IMR-90 (cell line): Measurements from ENCODE around the gene JPH3. TPM values are rescaled to one million over a fixed set of nuclear protein-coding genes. Genes with fewer than 3 reads are reported as not detected.
A peak's percentile ranks its signal among the peaks of the same experiment; 100 is the strongest.

Experiments
- ATAC-seq: fragments of 200-7000 bp; cut with Tn5 transposase; 2 replicates; pipeline ENCODE4 v1.9.1; 2020; ENCODE audit warnings: low read depth, mild to moderate bottlenecking, moderate library complexity
- BruUV-seq: library from RNA; stranded (reverse); fragments of 400-500 nt; replicated peaks from 2 replicates; lab custom pipeline; 2021; lab: Mats Ljungman, UMichigan
- CTCF ChIA-PET: fragments of 300-600 bp; formaldehyde crosslinking; extraction: SDS; loops from one replicate; lab custom pipeline; 2021; ENCODE audit warnings: antibody characterized with exemption; lab: Yijun Ruan, JAX
- POLR2A ChIA-PET: fragments of 300-600 bp; sonication (Branson Sonifier 250); formaldehyde crosslinking; loops from one replicate; lab custom pipeline; 2022; ENCODE audit warnings: antibody characterized with exemption; ENCODE audit not compliant: unreplicated experiment; lab: Charles Lee
- DNase-seq: peaks from one replicate; pipeline ENCODE4 v3.0.0; 2013
- H2AFZ ChIP-seq: replicated peaks from 2 replicates; pipeline ENCODE3; 2013; ENCODE audit warnings: low read length, mild to moderate bottlenecking; ENCODE audit not compliant: poor library complexity
- H2AK5ac ChIP-seq: 2 replicates; pipeline ENCODE4 v1.6.1; 2013; ENCODE audit warnings: low read depth, low read length, inconsistent platforms
- H2AK9ac ChIP-seq: replicated peaks from 2 replicates; pipeline ENCODE3; 2013; ENCODE audit warnings: mild to moderate bottlenecking, low read depth, low read length, moderate library complexity; ENCODE audit not compliant: poor library complexity
- H2BK120ac ChIP-seq: 2 replicates; pipeline ENCODE4 v1.6.1; 2013; ENCODE audit warnings: low read depth, low read length, inconsistent platforms
- H2BK15ac ChIP-seq: 3 replicates; pipeline ENCODE4 v1.6.1; 2013; ENCODE audit warnings: low read depth, low read length, inconsistent platforms
- H2BK20ac ChIP-seq: 2 replicates; pipeline ENCODE4 v1.6.1; 2013; ENCODE audit warnings: low read depth, mild to moderate bottlenecking, inconsistent platforms, low read length, moderate library complexity
- H2BK5ac ChIP-seq: 2 replicates; pipeline ENCODE4 v1.6.1; 2013; ENCODE audit warnings: mild to moderate bottlenecking, low read depth, low read length, inconsistent platforms; ENCODE audit not compliant: poor library complexity, severe bottlenecking
- H3K14ac ChIP-seq: replicated peaks from 2 replicates; pipeline ENCODE4 v1.6.1; 2013; ENCODE audit warnings: low read depth, low read length, inconsistent platforms
- H3K18ac ChIP-seq: 2 replicates; pipeline ENCODE4 v1.6.1; 2013; ENCODE audit warnings: low read depth, low read length, control low read depth
- H3K23ac ChIP-seq: 2 replicates; pipeline ENCODE4 v1.6.1; 2013; ENCODE audit warnings: low read depth, low read length, inconsistent platforms
- H3K27ac ChIP-seq: 2 replicates; pipeline ENCODE4 v1.5.1; 2013; ENCODE audit warnings: mild to moderate bottlenecking, control low read depth, low read length; ENCODE audit not compliant: insufficient read depth
- H3K27me3 ChIP-seq: 2 replicates; pipeline ENCODE4 v1.6.1; 2013; ENCODE audit warnings: low read length; ENCODE audit not compliant: control insufficient read depth, insufficient read depth
- H3K36me3 ChIP-seq: 2 replicates; pipeline ENCODE4 v1.6.1; 2013; ENCODE audit warnings: low read length, mixed read lengths; ENCODE audit not compliant: control insufficient read depth, insufficient read depth
- H3K4ac ChIP-seq: 2 replicates; pipeline ENCODE4 v1.6.1; 2013; ENCODE audit warnings: low read depth, low read length, inconsistent platforms
- H3K4me1 ChIP-seq: 2 replicates; pipeline ENCODE4 v1.6.1; 2013; ENCODE audit warnings: low read length, mixed read lengths; ENCODE audit not compliant: control insufficient read depth, insufficient read depth
- H3K4me2 ChIP-seq: 2 replicates; pipeline ENCODE4 v1.6.1; 2013; ENCODE audit warnings: low read depth, mild to moderate bottlenecking, control low read depth, low read length, moderate library complexity
- H3K4me3 ChIP-seq: 2 replicates; pipeline ENCODE4 v1.5.1; 2013; ENCODE audit warnings: low read depth, mild to moderate bottlenecking, control low read depth, low read length, moderate library complexity; ENCODE audit not compliant: insufficient read depth
- H3K56ac ChIP-seq: 2 replicates; pipeline ENCODE4 v1.6.1; 2013; ENCODE audit warnings: low read length, inconsistent platforms; ENCODE audit not compliant: insufficient read depth; ENCODE audit errors: extremely low read depth
- H3K79me1 ChIP-seq, 2 experiments: 2 replicates each; pipeline ENCODE4 v1.6.1; 2013; ENCODE audit warnings: low read length in 2 of 2, inconsistent platforms in 1 of 2, low read depth in 1 of 2
- H3K9ac ChIP-seq: 2 replicates; pipeline ENCODE4 v1.6.1; 2013; ENCODE audit warnings: low read depth, low read length, control low read depth
- H3K9me1 ChIP-seq: 2 replicates; pipeline ENCODE4 v1.6.1; 2013; ENCODE audit warnings: low read length, inconsistent platforms; ENCODE audit not compliant: insufficient read depth
- H3K9me3 ChIP-seq: 2 replicates; pipeline ENCODE4 v1.6.1; 2013; ENCODE audit warnings: low read length; ENCODE audit not compliant: control insufficient read depth, insufficient read depth
- H4K20me1 ChIP-seq: 2 replicates; pipeline ENCODE4 v1.6.1; 2013; ENCODE audit warnings: low read length, inconsistent platforms; ENCODE audit not compliant: insufficient read depth
- H4K5ac ChIP-seq: 2 replicates; pipeline ENCODE4 v1.6.1; 2013; ENCODE audit warnings: mild to moderate bottlenecking, low read depth, low read length, control low read depth
- H4K8ac ChIP-seq, 2 experiments: 2 replicates each; pipeline ENCODE4 v1.6.1; 2013; ENCODE audit warnings: low read depth in 2 of 2, low read length in 2 of 2, control low read depth in 1 of 2, inconsistent platforms in 1 of 2
- H4K91ac ChIP-seq: 2 replicates; pipeline ENCODE4 v1.6.1; 2013; ENCODE audit warnings: low read depth, low read length, inconsistent platforms; ENCODE audit not compliant: insufficient read depth
- BHLHE40 ChIP-seq: fragments of 150-350 bp; IDR thresholded peaks from 2 replicates; pipeline ENCODE4 v1.6.1; 2016; ENCODE audit warnings: mild to moderate bottlenecking, low read depth, low read length
- CEBPB ChIP-seq: IDR thresholded peaks from 2 replicates; pipeline ENCODE4 v1.6.1; 2012; ENCODE audit warnings: low read depth, low read length, improper control_type of control experiment
- CHD1 ChIP-seq: IDR thresholded peaks from 2 replicates; pipeline ENCODE4 v1.6.1; 2012; ENCODE audit warnings: low read depth, low read length, improper control_type of control experiment
- CTCF ChIP-seq: conservative IDR thresholded peaks from 2 replicates; pipeline ENCODE4 v1.5.1; 2012; ENCODE audit warnings: mild to moderate bottlenecking, low read depth, low read length, improper control_type of control experiment
- ELK1 ChIP-seq: fragments of 150-350 bp; IDR thresholded peaks from 2 replicates; pipeline ENCODE4 v1.6.1; 2016; ENCODE audit warnings: low read depth, mild to moderate bottlenecking, low read length, moderate library complexity, borderline replicate concordance
- FOS ChIP-seq: fragments of 150-350 bp; IDR thresholded peaks from 2 replicates; pipeline ENCODE4 v1.6.1; 2016; ENCODE audit warnings: low read depth, low read length
- MAFK ChIP-seq: IDR thresholded peaks from 2 replicates; pipeline ENCODE4 v1.6.1; 2012; ENCODE audit warnings: low read depth, low read length, improper control_type of control experiment
- MAZ ChIP-seq: IDR thresholded peaks from 2 replicates; pipeline ENCODE4 v1.6.1; 2012; ENCODE audit warnings: low read depth, mild to moderate bottlenecking, low read length, improper control_type of control experiment, moderate library complexity, borderline replicate concordance
- MXI1 ChIP-seq: IDR thresholded peaks from 2 replicates; pipeline ENCODE4 v1.6.1; 2012; ENCODE audit warnings: low read depth, mild to moderate bottlenecking, low read length, moderate library complexity, borderline replicate concordance
- NFE2L2 ChIP-seq: fragments of 150-350 bp; IDR thresholded peaks from 2 replicates; pipeline ENCODE4 v1.6.1; 2016; ENCODE audit warnings: low read depth, mild to moderate bottlenecking, low read length
- POLR2A ChIP-seq: IDR thresholded peaks from 2 replicates; pipeline ENCODE4 v1.6.1; 2012; ENCODE audit warnings: mild to moderate bottlenecking, low read depth, low read length
- RAD21 ChIP-seq: IDR thresholded peaks from 2 replicates; pipeline ENCODE4 v1.6.1; 2012; ENCODE audit warnings: low read length, improper control_type of control experiment
- RCOR1 ChIP-seq: IDR thresholded peaks from 2 replicates; pipeline ENCODE4 v1.6.1; 2012; ENCODE audit warnings: mild to moderate bottlenecking, low read length, improper control_type of control experiment; ENCODE audit not compliant: insufficient replicate concordance
- RFX5 ChIP-seq: IDR thresholded peaks from 2 replicates; pipeline ENCODE4 v1.8.0; 2012; ENCODE audit warnings: low read depth, mild to moderate bottlenecking, low read length, moderate library complexity
- SMC3 ChIP-seq: fragments of 150-350 bp; IDR thresholded peaks from 2 replicates; pipeline ENCODE4 v1.6.1; 2016; ENCODE audit warnings: low read depth, mild to moderate bottlenecking, antibody characterized with exemption, low read length, moderate library complexity
- USF2 ChIP-seq: fragments of 150-350 bp; IDR thresholded peaks from 2 replicates; pipeline ENCODE4 v1.6.1; 2017; ENCODE audit warnings: mild to moderate bottlenecking, antibody characterized with exemption, low read length, low read depth
- WGBS, 2 experiments: methylation state at CpG; one replicate each; pipeline versions ENCODE4 v1.1.5 to v1.1.7; 2013; ENCODE audit warnings: missing lambda C conversion rate in 2 of 2; ENCODE audit not compliant: insufficient read length in 1 of 2; ENCODE audit errors: extremely low coverage in 2 of 2; 5-methylcytosine and 5-hydroxymethylcytosine counted together
- dilution Hi-C: fragments of 300-500 bp; cut with HindIII; formaldehyde crosslinking; loops from one replicate; pipeline ENCODE4 v1.14.3; 2018; ENCODE audit warnings: low sequenced_read_pairs; ENCODE audit not compliant: unreplicated experiment
- in situ Hi-C: fragments of 300-500 bp; cut with MboI; formaldehyde crosslinking; loops from 3 replicates; pipeline ENCODE4 v1.14.3; 2019; ENCODE audit warnings: low sequenced_read_pairs, inconsistent platforms, mixed read lengths
- intact Hi-C: fragments of 100-400 bp; cut with micrococcal nuclease; formaldehyde crosslinking; loops from 2 replicates; pipeline ENCODE4 v1.10.0; 2022
- polyA plus RNA-seq, 3 experiments: library from polyadenylated mRNA; depleted of rRNA; stranded (reverse); fragments of >200 nt; gene quantifications; 2 replicates each; pipeline ENCODE4 v1.2.3, GENCODE V29; 2012; ENCODE audit warnings: low replicate concordance in 1 of 3
- total RNA-seq: library from RNA; depleted of rRNA; stranded (reverse); fragments of >200 nt; gene quantifications from 2 replicates; pipeline ENCODE4 v1.2.3, GENCODE V29; 2012

Gene JPH3
- total and polyA plus RNA-seq, 2 of the 4 experiments (the other 2 are of a cell fraction), result 0.03 TPM; not detected in 1

DNA sequence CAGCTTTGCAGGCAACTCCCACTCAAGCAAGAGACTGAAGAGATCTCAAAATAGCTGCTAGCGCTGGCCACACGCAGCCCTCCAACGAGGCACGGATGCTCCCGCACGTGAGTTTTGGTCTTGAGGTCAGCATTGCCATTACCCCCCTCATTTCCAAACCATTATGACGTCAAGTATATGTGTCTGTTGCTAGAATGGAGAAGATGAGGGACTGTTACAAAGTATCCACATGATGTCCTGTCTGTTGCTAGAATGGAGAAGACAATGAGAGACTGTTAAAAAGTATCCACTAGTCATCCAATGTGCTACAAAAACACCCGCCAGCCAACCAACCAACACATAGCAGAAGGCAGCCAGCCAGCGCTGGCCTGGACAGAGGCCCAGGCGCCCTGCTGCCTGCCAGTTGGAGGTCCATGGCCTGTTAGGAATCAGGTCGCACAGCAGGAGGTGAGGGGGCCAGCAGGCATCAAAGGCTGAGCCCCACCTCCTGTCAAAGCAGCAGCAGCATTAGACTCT is 138.7 kb downstream of the JPH3 start:
- Histone ChIP-seq H2AK9ac (peak overlapping the region; percentile 29), H4K8ac (no peak overlapping the region), H3K23ac (no peak overlapping the region), H3K9ac (no peak overlapping the region), H2AK5ac (no peak overlapping the region), H4K91ac (no peak overlapping the region), H4K20me1 (peaks cover 9% of the 10 kb centered on the region; the same call in 1 of the 2 replicates), H4K5ac (no peak overlapping the region), H3K27ac (no peak overlapping the region), H2BK20ac (no peak overlapping the region), H2AFZ (no peak overlapping the region), H3K27me3 (no peaks in the 10 kb centered on the region), H3K4ac (no peak overlapping the region), H3K56ac (no peak overlapping the region), H3K4me1 (no peaks in the 10 kb centered on the region), H3K4me3 (no peak overlapping the region), H3K4me2 (no peak overlapping the region), H2BK5ac (no peak overlapping the region), H2BK120ac (no peak overlapping the region), H2BK15ac (no peak overlapping the region), H3K14ac (no peak overlapping the region), H3K9me3 (no peaks in the 10 kb centered on the region), H3K18ac (no peak overlapping the region), H3K36me3 (peaks cover 18% of the 10 kb centered on the region), H3K79me1 (peaks cover 7 to 41% of the 10 kb centered on the region in 2 experiments; a peak in 3 of 4 replicates), H3K9me1 (peaks cover 6% of the 10 kb centered on the region; the same call in 1 of the 2 replicates)
- no TSS peak for BruUV-seq
- in situ Hi-C loops, result no loop called here
- TF ChIP-seq NFE2L2, result no peak
- no peak for TF ChIP-seq CEBPB
- no peak for TF ChIP-seq BHLHE40
- TF ChIP-seq CHD1, result no peak
- TF ChIP-seq CTCF, result no peak
- no peak for TF ChIP-seq RCOR1
- TF ChIP-seq FOS, result no peak
- TF ChIP-seq POLR2A, result no peak
- TF ChIP-seq RAD21, result no peak
- no peak for TF ChIP-seq SMC3
- no peak for TF ChIP-seq RFX5
- TF ChIP-seq MXI1, result no peak
- no peak for TF ChIP-seq MAFK
- TF ChIP-seq MAZ, result no peak
- no peak for TF ChIP-seq ELK1
- TF ChIP-seq USF2, result no peak
- ChIA-PET CTCF (no interaction called here), POLR2A (no interaction called here)
- dilution Hi-C loops, result no loop called here
- DNase-seq (peak; percentile 6), ATAC-seq (no peak; the same call in 1 of the 2 replicates)
- intact Hi-C loops, result no loop called here
- WGBS, 2 experiments, result 79% methylated on average over 2 of the region's 11 CpGs; no CpG with 5 or more reads in 1 of the 2 experiments
